K562 (cell line): ENCODE measurements around the gene KMT5C. TPM values are rescaled to one million over a fixed set of nuclear protein-coding genes. Genes with fewer than 3 reads are reported as not detected.

ENCODE experiments used
- CREM ChIP-seq: IDR thresholded peaks from 2 replicates; pipeline ENCODE4 v1.6.1; 2014; ENCODE audit warnings: antibody characterized with exemption, low read depth
- E2F8 ChIP-seq: fragments of 450-650 bp; IDR thresholded peaks from 2 replicates; pipeline ENCODE4 v1.7.1; 2018; ENCODE audit warnings: mild to moderate bottlenecking, low read depth; ENCODE audit not compliant: partially characterized antibody
- FIP1L1 ChIP-seq: fragments of 200-400 bp; formaldehyde crosslinking; IDR thresholded peaks from 2 replicates; pipeline ENCODE4 v1.6.1; 2018; ENCODE audit warnings: mild to moderate bottlenecking, low read depth, low read length; ENCODE audit not compliant: poor library complexity, severe bottlenecking
- HOXB6 ChIP-seq: fragments of 250-450 bp; sonication (Bioruptor Pico); IDR thresholded peaks from 2 replicates; pipeline ENCODE4 v1.5.1; 2022; ENCODE audit warnings: mild to moderate bottlenecking, borderline replicate concordance
- LARP7 ChIP-seq: fragments of 450-650 bp; IDR thresholded peaks from 2 replicates; pipeline ENCODE4 v1.6.1; 2016
- MYNN ChIP-seq, 2 experiments: sonication (generic); formaldehyde crosslinking in 1 of 2; IDR thresholded peaks; 2 replicates each; pipeline versions ENCODE4 v1.5.0 to v1.6.1; 2016 to 2020; ENCODE audit warnings: antibody characterized with exemption in 1 of 2, missing genetic modification reagents in 1 of 2
- NFATC3 ChIP-seq: fragments of 450-650 bp; IDR thresholded peaks from 2 replicates; pipeline ENCODE4 v1.6.1; 2017; ENCODE audit warnings: mild to moderate bottlenecking
- PHF21A ChIP-seq: fragments of 450-650 bp; IDR thresholded peaks from 2 replicates; pipeline ENCODE4 v1.6.1; 2017; ENCODE audit warnings: low read depth, borderline replicate concordance
- SMARCE1 ChIP-seq: fragments of 450-650 bp; IDR thresholded peaks from 2 replicates; pipeline ENCODE4 v1.7.1; 2016; ENCODE audit warnings: mild to moderate bottlenecking
- SPI1 ChIP-seq: IDR thresholded peaks from 2 replicates; pipeline ENCODE4 v1.6.1; 2011; ENCODE audit warnings: low read depth, low read length, control low read depth, borderline replicate concordance
- THAP12 ChIP-seq: fragments of 250-450 bp; sonication (Bioruptor Pico); IDR thresholded peaks from 2 replicates; pipeline ENCODE4 v1.9.0; 2021; ENCODE audit warnings: mild to moderate bottlenecking, inconsistent platforms
- UBTF ChIP-seq, 2 experiments: IDR thresholded peaks; 2 replicates each; pipeline ENCODE4 v1.6.1; 2012; ENCODE audit warnings: improper control_type of control experiment in 2 of 2, low read depth in 2 of 2, low read length in 2 of 2, borderline replicate concordance in 1 of 2
- YY1 ChIP-seq, 3 experiments: IDR thresholded peaks; 2 replicates each; pipeline ENCODE4 v1.6.1; 2011; ENCODE audit warnings: low read length in 2 of 3, mild to moderate bottlenecking in 2 of 3, moderate library complexity in 2 of 3, borderline replicate concordance in 1 of 3, control low read depth in 1 of 3, low read depth in 1 of 3; ENCODE audit not compliant: insufficient read depth in 3 of 3, insufficient replicate concordance in 2 of 3, control insufficient read depth in 1 of 3, insufficient read length in 1 of 3; ENCODE audit errors: extremely low read depth in 1 of 3
- ZC3H8 ChIP-seq: fragments of 450-650 bp; IDR thresholded peaks from 2 replicates; pipeline ENCODE4 v1.6.1; 2017
- ZNF449 ChIP-seq: fragments of 250-450 bp; sonication (Bioruptor Pico); IDR thresholded peaks from 2 replicates; pipeline ENCODE4 v1.8.0; 2022; ENCODE audit warnings: moderate library complexity, mild to moderate bottlenecking, inconsistent platforms
- ZNF740 ChIP-seq, 3 experiments: fragments of 200-800 bp in 1 of 3; sonication (Bioruptor generic) in 1 of 3; sonication (generic) in 1 of 3; formaldehyde crosslinking in 1 of 3; IDR thresholded peaks; 2 replicates each; pipeline versions ENCODE4 v1.6.1 to v1.8.0; 2016 to 2022; ENCODE audit warnings: mild to moderate bottlenecking in 2 of 3, missing compliant biosample characterization in 2 of 3, missing genetic modification characterization in 2 of 3, missing genetic modification reagents in 1 of 3
- polyA plus RNA-seq, 8 experiments: library from polyadenylated mRNA; depleted of rRNA in 4 of 8; stranded (reverse) in 5 of 8; unstranded in 3 of 8; fragments of >200 nt; fragmentation: Nextera tagmentation in 2 of 8; fragmentation: Illumina TruSeq in 1 of 8; extraction: Ambion mirVana in 2 of 8; extraction: Trizol in 1 of 8; gene quantifications; 2 replicates each; pipeline versions ENCODE4 v1.2.1 to v1.2.3, GENCODE V29; 2011 to 2014; ENCODE audit warnings: inconsistent platforms in 1 of 8, missing spikeins in 1 of 8
- total RNA-seq, 7 experiments: library from RNA; depleted of rRNA in 6 of 7; stranded (reverse); fragments of >200 nt in 6 of 7; fragmentation: Illumina TruSeq in 2 of 7; extraction: Trizol in 2 of 7; gene quantifications; 2 replicates each; pipeline versions ENCODE4 v1.2.1 to v1.2.3, GENCODE V29; 2011 to 2021; ENCODE audit warnings: low replicate concordance in 1 of 7

KMT5C gene
- total and polyA plus RNA-seq, 9 of the 15 experiments (the other 6 are each of a cell fraction or from before 2014, with no cell fraction given): 0.15 to 53.5 (median 16.6) TPM

GRCh38 chr19:55340784-55341147, 1.1 kb downstream of the KMT5C start (continued):
- no peak for TF ChIP-seq HOXB6 (CRISPR knock-in tag)
- no peak for TF ChIP-seq FIP1L1
- TF ChIP-seq UBTF (IDR thresholded peaks at IDR 0.05; ENCODE audit: borderline replicate concordance in 1 of 2, low read depth in 2 of 2, low read length in 2 of 2): 0 out of 4 replicates have a peak, but pooled peaks of 1 of the 2 experiments have one; percentile 58
- no peak for TF ChIP-seq YY1 (IDR thresholded peaks at IDR 0.05; ENCODE audit: borderline replicate concordance in 1 of 3, control insufficient read depth in 1 of 3, extremely low read depth in 1 of 3, insufficient read depth in 3 of 3, insufficient read length in 1 of 3, insufficient replicate concordance in 2 of 3, low read depth in 1 of 3, low read length in 2 of 3)
- no peak for TF ChIP-seq SPI1
- TF ChIP-seq NFATC3: no peak
- TF ChIP-seq SMARCE1: peak; percentile 12; the same call in 1 of the 2 replicates
- no peak for TF ChIP-seq ZC3H8
- no peak for TF ChIP-seq ZNF449
- TF ChIP-seq THAP12 (CRISPR knock-in tag): no peak
- no peak for TF ChIP-seq PHF21A
- TF ChIP-seq MYNN (IDR thresholded peaks at IDR 0.05): no peak
- no peak for TF ChIP-seq MYNN (CRISPR knock-in tag; IDR thresholded peaks at IDR 0.05)
- no peak for TF ChIP-seq E2F8
- no peak for TF ChIP-seq ZNF740 (CRISPR knock-in tag; IDR thresholded peaks at IDR 0.05)
- TF ChIP-seq ZNF740 (tag; IDR thresholded peaks at IDR 0.05): no peak
- TF ChIP-seq LARP7: 0 out of 2 replicates have a peak, but pooled peaks have one; percentile 19
- 0 out of 2 replicates have a peak, but pooled peaks have one; percentile 3 for TF ChIP-seq CREM
